Measurements from ENCODE around the gene SIK3.
"Not testable (repeated sequence)": the region's sequence is repeated elsewhere in the genome, so short reads cannot be mapped to it uniquely, and the experiment has no call there.

The SIK3 gene

DNA sequence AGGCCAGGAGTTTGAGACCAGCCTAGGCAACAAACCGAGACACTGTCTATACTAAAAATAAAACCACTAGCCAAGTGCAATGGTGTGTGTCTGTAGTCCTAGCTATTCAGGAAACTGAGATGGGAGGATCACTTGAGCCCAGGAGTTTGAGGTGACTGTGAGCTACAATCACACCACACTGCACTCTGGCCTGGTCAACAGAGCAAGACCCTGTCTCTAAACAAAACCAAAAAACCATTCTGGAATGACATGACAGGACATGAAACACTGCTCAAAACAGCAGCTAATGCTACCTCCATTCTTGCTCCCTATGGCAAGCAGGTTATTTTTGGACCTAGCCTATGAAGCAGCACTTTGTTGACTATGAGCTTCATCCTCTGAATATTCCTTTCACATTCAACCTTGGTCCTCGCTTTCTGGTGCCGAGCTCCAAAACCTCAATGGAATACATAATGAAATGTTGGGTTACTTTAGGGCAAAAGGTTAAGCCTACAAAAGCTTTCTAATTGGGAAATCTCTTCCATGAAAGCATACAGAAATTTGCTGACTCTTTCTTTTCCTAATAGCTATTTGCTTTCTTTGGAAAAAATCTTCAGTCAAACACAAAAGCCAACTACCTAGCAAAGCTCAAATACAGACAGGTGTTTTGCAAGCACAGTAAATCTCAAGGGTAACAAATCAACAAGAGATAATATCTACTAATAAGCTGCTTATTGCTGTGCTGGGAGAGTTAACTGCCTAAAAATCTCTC, 21.1 kb downstream of the SIK3 start:
- DNase-seq (ENCODE audit: low spot score): no peak

- no peak for DNase-seq (ENCODE audit: low spot score)
Observed at GRCh38 chr11:117075186-117075585, 23.0 kb downstream of the SIK3 start.

DNA sequence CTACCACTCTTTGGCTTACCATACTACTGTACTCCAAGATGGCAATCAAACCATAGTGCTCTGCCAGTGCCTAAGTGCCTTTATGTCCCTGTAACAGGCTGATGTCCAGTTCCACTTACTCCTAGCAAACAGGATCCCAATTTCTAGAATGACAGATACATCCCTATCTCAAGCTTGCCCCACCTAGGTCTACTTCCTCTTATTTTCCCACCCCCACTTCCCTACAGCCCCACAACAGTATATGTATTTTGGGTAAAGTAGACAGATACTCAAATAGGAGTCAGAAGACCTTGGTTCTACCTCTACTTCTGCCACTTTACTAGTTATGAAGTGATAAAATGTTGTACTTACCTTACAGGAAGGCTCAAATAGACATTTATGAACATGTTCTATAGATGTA, 24.1 kb downstream of the SIK3 start:
- DNase-seq (ENCODE audit: low spot score): no peak

- DNase-seq (ENCODE audit: low spot score): no peak
Observed at GRCh38 chr11:117073539-117073938, 24.7 kb downstream of the SIK3 start.

- no peak for DNase-seq (ENCODE audit: low spot score)
Observed at GRCh38 chr11:117072517-117073461, 25.4 kb downstream of the SIK3 start.

GRCh38 chr11:117071344-117071787, 26.9 kb downstream of the SIK3 start:
- no peak for DNase-seq (ENCODE audit: low spot score)

DNA sequence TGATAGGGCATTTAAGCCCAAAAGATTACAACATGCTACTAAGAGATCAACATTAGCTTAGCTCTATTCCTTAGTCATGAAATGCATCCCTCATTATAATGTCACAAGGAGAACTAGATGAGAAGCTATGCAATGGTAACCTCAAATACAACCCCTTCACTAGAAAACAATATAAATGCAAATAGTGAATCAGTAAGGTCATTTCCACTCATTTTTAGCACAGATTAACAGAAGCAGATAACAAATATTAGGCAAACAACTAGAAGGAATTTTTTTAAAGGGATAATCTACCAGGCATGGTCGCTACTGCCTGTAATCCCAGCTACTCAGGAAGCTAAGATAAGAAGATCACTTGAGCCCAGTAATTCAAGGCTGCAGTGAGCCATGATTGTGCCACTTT, 28.2 kb downstream of the SIK3 start:
- DNase-seq (ENCODE audit: low spot score): no peak

GRCh38 chr11:117068303-117068860, 29.8 kb downstream of the SIK3 start:
- no peak for DNase-seq (ENCODE audit: low spot score)

DNA sequence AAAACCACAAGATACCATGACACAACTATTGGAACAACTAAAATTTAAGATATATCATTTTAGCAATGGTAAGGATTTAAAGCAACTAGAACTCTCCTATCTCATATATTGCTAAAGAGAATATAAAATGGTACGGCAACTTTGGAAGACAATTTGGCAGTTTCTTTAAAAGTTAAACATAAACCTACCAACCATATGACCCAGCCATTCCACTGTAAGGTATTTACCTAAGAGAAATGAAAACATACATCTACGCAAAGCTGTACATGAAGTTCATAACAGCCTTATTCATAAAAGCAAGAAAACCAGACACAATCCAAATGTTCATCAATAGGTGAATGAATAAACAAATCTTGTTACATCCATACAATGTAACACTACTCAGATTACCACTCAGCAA, 31.3 kb downstream of the SIK3 start:
- no peak for DNase-seq (ENCODE audit: low spot score)

DNA sequence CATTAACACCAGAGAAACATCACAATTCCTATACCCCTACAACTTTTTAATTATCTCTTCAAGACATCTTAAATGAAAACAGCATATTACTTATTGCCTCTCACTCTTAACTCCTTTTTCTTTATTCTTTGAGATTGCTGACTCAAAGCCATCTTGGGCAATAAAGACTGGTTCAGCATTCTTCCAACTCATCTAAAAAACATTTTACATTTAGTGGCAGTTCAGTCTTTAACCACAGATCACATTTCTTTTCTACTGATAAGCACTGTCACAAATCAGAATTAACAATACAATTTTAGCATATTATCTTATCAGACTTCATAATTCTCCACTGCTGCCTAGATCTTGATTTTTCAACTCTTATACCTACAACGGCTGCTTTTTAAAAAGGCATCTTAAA, 34.0 kb downstream of the SIK3 start:
- DNase-seq (ENCODE audit: low spot score): no peak

DNA sequence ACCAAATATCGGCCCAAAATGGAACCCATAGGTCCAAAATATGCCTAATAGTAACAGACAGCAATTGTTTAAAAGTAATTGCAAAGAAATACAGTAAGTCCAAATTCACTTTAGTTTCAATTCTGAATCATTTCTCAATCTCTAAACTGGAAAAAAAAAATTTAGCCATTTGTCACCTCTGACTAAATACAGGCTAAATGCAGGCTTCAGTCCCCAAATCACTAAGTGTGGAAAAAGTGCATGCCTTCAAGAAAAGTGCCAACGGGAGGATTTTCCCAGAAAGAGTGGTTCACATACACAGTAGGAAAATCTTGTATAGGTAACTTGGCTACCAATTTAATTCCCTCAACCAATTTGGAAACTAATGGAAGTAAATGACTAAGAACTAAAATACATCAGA, 35.7 kb downstream of the SIK3 start:
- DNase-seq (ENCODE audit: low spot score): no peak

DNA sequence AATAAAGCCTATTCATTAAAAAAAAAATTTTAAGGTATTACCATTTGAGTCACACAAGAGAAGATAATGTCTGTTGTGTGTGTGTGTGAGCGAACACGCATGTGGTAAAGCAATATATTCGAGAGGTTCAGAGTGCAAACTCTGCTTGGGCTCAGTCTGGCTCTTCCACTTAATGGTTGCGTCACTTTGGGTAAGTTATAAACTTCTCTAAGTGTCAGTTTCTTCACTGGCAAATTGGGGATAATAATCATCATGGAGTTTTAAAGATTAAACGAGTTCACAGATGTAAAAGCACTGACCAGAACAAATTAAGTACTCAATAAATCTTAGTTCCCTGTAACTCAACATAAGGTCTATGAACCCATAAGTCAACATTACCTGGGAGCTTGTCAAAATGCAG, 37.0 kb downstream of the SIK3 start:
- DNase-seq (ENCODE audit: low spot score): no peak

DNA sequence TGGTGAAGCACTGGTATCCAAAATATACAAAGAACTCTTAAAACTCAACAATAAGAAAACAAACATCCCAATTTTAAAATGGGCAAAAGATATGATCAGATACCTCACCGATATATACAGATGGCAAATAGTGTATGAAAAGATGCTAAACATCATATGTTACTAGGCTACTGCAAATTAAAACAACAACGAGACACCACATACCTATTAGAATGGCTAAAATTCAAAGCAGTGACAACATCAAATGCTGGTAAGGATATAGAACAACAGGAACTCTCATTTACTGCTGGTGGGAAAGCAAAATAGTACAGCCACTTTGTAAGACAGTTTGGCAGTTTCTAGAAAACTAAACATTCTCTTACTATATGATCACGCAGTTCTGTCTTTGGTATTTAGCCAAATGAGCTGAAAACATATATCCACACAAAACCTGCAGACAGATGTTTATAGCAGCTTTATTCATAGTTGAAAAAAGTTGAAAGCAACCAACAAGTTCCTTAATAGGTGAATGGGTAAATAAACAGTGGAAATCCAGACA, 38.5 kb downstream of the SIK3 start:
- no peak for DNase-seq (ENCODE audit: low spot score)

DNA sequence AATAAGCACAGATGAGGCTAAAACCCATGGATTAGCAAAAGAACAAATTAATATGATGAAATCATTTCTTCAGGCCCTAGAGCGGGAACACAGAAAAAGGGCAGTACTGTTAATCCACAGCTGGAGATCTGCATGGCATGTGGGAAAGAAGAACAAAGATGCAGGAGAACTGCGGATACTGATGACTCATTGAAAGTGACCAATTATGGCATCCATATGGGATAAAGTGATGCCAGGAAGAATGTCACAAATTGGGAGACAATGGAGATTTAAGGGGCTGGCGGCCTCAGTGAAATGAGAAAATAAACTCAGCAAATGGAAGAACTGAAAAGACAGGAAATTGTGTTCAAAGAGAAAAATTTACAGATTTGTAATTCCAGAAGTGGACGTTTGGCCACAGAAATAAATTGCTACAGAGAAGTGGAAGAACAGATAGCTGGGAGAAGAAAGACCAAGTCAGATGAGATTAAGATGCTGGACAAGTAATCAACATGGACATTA, 39.4 kb downstream of the SIK3 start:
- no peak for DNase-seq (ENCODE audit: low spot score)

DNA sequence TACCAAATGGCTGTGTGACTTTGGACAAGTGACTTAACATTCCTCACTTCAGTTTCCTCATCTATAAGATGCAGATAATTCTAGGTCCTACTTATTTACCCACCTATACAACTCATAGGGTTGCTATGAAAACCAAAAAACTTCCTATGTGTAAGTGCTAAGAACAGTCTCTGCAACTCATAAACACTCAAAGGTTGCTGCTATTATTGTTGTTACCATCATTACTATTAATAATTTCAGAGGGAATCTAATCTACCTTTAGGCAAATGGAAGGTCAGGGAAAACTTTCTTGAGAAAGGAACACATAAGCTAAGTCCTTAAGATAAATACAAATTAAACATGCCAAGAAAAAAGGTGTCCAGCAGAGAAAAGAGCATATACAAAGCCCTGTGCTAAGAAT, 40.5 kb downstream of the SIK3 start:
- DNase-seq (ENCODE audit: low spot score): no peak

- DNase-seq (ENCODE audit: low spot score): no peak
Observed at GRCh38 chr11:117057317-117057716, 40.9 kb downstream of the SIK3 start.

DNA sequence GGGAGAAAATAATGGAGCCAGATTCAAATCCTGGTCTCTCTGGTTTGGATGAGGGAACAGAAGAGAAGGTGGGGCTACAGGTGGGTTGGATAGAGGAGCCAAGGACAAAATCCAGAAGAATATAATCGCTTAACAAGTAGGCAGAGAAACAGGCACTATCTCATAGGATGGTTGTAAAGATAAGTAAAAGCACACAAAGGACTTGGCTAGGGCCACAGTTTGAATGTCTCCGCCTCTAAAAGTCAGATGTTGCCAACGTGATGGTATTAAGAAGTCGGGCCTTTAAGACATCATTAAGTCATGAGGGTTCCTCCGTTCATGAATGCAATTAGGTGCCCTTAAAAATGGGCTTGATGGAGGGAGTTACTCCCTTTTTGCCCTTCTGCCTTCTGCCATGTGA, 42.8 kb downstream of the SIK3 start:
- no peak for DNase-seq (ENCODE audit: low spot score)

DNA sequence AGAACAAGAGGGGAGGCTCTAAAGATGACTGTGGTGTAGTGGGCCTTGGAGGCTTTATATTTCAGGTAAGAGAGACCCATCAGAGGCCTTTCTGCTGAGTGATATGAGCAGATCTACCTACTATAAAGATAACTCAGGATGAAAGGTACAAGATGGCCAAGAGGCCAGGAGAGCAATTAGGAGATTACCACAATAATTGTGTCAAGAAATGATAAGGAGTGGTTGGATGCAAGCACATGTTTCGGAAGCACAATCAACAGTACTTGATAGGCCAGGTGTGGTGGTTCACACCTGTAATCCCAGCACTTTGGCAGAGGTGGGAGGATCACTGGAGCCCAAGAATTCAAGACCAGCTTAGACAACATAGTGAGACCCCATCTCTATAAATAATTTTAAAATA, 43.8 kb downstream of the SIK3 start:
- DNase-seq (ENCODE audit: low spot score): no peak

DNA sequence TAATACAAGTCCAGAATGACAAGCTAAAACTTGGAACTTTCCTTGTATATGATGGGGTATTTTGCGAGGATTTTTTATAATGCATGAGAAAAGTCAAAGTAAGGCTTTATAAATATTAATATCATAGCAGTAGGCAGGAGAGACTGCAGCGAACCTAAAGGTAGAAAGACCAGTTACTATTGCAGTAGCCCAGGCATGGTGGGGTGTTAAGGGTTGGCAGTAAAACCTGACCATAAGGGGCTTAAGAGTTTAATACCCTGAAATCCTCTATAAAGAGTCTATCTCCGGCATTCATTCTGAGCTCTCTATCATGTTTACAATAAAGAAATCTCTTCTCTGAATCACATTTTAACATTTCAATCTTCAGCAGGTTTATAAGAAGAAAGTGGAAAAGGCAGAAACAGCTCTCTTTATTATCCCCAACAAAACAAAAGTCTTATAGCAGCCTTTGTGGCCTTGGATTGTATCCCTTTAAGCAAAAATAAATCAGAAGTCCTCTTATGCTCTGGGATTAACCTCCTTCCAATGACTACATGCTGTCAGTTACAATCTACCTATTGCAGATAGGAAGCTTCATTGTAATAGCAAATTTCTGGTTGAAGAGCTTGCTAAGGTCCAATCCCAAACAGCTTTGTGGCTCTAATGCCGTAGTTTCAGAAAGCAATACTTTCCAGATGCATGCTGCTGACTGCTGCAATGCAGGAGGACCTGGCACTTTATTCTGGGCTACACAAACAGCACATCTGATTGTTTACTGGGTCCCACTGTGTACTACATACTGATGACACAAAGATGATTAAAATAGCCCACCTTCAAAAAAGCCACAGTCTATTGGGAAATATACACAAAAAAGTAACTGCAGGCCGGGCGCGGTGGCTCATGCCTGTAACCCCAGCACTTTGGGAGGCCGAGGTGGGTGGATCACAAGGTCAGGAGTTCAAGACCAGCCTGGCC, 45.8 kb downstream of the SIK3 start:
- no peak for DNase-seq (ENCODE audit: low spot score)

- DNase-seq (ENCODE audit: low spot score): not testable (repeated sequence)
Observed at GRCh38 chr11:117050121-117050520, 48.1 kb downstream of the SIK3 start.

GRCh38 chr11:117046627-117047026, 51.6 kb downstream of the SIK3 start:
- not testable (repeated sequence) for DNase-seq (ENCODE audit: low spot score)
